ENCODE results near the gene TECPR2. TPM values are rescaled to one million over a fixed set of nuclear protein-coding genes. Genes with fewer than 3 reads are reported as not detected.

Gene TECPR2
- total RNA-seq, 2 donors from 2014 or later, result 4.6 to 4.9 TPM

GRCh38 chr14:102374264-102374663 is 11.5 kb downstream of the TECPR2 start:
- H3K36me3 Mint-ChIP-seq (ENCODE audit: low read depth), result peaks cover 12% of the 10 kb centered on the region
- H3K4me1 Mint-ChIP-seq, result peaks cover 14% of the 10 kb centered on the region
- no peak overlapping the region for H3K27ac Mint-ChIP-seq
- no peaks in the 10 kb centered on the region for H3K9me3 Mint-ChIP-seq
- H3K4me3 Mint-ChIP-seq, result no peak overlapping the region
- H3K27me3 Mint-ChIP-seq, result no peaks in the 10 kb centered on the region
- no peak for ATAC-seq (replicated peaks)

- H3K9me3 Mint-ChIP-seq, result no peaks in the 10 kb centered on the region
- H3K27me3 Mint-ChIP-seq, result no peaks in the 10 kb centered on the region
- H3K4me1 Mint-ChIP-seq, result peaks cover 14% of the 10 kb centered on the region
- H3K36me3 Mint-ChIP-seq (ENCODE audit: low read depth), result peaks cover 14% of the 10 kb centered on the region
- peak overlapping the region; percentile 21 for H3K27ac Mint-ChIP-seq
- peak; percentile 97 for ATAC-seq (replicated peaks)
- peak overlapping the region; percentile 35 for H3K4me3 Mint-ChIP-seq
Observed at GRCh38 chr14:102375119-102375518, 12.4 kb downstream of the TECPR2 start.

DNA sequence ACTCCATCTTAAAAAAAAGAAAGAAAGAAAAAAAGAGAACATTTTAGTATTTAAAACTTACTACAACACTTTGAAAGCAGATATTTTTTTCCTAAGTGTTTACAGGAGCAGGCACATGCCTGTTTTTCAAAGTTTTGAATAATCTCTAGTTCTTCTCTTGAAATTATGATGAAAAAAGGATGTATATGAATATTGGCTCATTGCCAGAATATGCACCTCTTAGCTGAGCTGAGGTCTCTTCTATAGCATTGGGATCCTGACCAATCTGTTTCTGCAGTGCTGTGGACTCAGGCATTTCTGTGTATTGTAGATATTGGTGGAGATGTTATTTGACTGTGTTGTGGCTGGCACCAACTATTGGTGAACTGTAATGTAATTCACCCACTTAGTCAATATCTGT is 15.0 kb downstream of the TECPR2 start:
- H3K4me1 Mint-ChIP-seq, result peaks cover 14% of the 10 kb centered on the region
- no peak overlapping the region for H3K27ac Mint-ChIP-seq
- peaks cover 18% of the 10 kb centered on the region for H3K36me3 Mint-ChIP-seq (ENCODE audit: low read depth)
- no peak for ATAC-seq (replicated peaks)
- no peaks in the 10 kb centered on the region for H3K9me3 Mint-ChIP-seq
- H3K27me3 Mint-ChIP-seq, result no peaks in the 10 kb centered on the region
- no peak overlapping the region for H3K4me3 Mint-ChIP-seq

GRCh38 chr14:102378830-102379229 is 16.1 kb downstream of the TECPR2 start:
- Mint-ChIP-seq H3K4me3 (no peak overlapping the region), H3K36me3 (ENCODE audit: low read depth) (peaks cover 18% of the 10 kb centered on the region), H3K9me3 (no peaks in the 10 kb centered on the region), H3K27me3 (no peaks in the 10 kb centered on the region), H3K4me1 (peaks cover 7% of the 10 kb centered on the region), H3K27ac (no peak overlapping the region)
- no peak for ATAC-seq (replicated peaks)

DNA sequence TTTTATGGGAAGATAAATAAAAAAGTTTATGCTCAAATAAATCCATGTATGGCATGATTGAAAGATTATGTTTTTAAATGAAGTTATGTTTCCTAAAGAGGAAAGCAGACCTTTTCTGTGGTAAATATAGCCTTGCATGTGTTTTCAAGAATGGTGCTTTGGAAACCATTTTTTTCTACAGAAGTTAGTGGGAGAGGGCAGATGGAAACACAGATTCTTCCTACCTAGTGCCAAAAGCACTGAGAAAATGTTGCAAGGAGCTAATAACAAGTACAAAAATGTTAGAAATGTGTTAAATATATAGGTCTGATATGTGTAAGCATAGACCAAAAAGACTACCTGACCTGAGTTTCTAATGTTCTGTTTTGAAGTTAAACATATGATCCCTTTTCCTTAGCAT is 24.3 kb downstream of the TECPR2 start:
- no peak overlapping the region for H3K27ac Mint-ChIP-seq
- peaks cover 2% of the 10 kb centered on the region for H3K36me3 Mint-ChIP-seq (ENCODE audit: low read depth)
- no peaks in the 10 kb centered on the region for H3K27me3 Mint-ChIP-seq
- H3K4me3 Mint-ChIP-seq, result no peak overlapping the region
- no peaks in the 10 kb centered on the region for H3K9me3 Mint-ChIP-seq
- peaks cover under 1% of the 10 kb centered on the region for H3K4me1 Mint-ChIP-seq
- no peak for ATAC-seq (replicated peaks)

DNA sequence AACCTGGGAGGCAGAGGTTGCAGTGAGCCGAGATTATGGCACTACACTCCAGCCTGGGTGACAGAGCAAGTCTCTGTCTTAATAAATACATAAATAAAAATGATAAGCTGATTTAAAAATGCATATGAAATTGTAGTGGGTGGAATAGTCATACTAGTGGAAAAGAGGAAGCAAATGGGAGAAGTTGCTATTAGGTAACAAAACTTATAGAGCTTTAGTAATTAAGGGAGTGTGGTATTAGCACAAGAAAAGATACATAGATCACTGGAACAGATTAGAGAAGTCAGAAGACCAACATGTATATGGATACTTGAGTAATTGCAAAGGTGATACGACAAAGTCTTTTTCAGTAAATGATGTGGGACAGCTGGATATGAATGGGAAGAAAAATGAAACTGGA is 26.5 kb downstream of the TECPR2 start:
- H3K27me3 Mint-ChIP-seq, result no peaks in the 10 kb centered on the region
- ATAC-seq (replicated peaks), result no peak
- no peak overlapping the region for H3K4me3 Mint-ChIP-seq
- H3K27ac Mint-ChIP-seq, result no peak overlapping the region
- no peaks in the 10 kb centered on the region for H3K9me3 Mint-ChIP-seq
- peaks cover 6% of the 10 kb centered on the region for H3K36me3 Mint-ChIP-seq (ENCODE audit: low read depth)
- H3K4me1 Mint-ChIP-seq, result peaks cover 5% of the 10 kb centered on the region

DNA sequence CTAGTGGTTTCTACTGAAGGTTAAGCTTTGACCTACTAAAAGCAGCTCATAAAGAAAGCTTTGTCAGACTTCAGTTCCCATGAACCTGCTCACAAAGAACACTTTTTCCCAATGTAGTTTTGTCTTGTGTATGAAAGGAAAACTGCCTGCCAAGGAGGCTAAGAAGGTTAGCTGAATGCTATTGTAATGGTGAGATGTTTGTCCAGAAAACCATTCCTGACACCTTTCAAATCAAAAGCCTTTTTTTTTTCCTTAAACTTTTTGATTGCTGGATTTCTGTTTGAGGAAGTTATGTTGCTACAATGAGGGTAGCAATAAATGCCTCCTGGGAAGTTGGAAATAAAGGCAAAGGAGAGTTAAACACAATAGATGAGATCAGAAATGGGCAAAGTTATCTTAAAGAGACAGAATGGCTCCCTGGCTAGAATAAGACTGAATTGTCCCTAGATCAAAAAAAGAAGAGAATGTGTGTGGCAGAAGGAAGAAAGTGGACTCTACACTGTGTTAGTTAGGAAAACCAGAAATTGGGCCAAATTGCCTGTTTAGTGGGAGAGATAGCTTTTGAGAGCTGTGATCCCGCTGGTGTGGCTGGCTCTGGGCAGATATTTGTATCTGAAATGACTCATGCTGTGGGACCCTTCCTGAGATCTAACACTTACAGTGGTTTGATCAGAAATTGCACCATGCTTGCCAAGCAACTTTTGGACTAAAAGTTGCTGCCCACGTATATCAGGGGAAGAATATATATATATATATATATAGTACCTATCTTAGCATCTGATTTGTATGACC is 27.5 kb downstream of the TECPR2 start:
- H3K27me3 Mint-ChIP-seq, result no peaks in the 10 kb centered on the region
- H3K27ac Mint-ChIP-seq, result no peak overlapping the region
- H3K9me3 Mint-ChIP-seq, result no peaks in the 10 kb centered on the region
- H3K4me1 Mint-ChIP-seq, result peaks cover 10% of the 10 kb centered on the region
- H3K4me3 Mint-ChIP-seq, result no peak overlapping the region
- peaks cover 6% of the 10 kb centered on the region for H3K36me3 Mint-ChIP-seq (ENCODE audit: low read depth)
- ATAC-seq (replicated peaks), result no peak

DNA sequence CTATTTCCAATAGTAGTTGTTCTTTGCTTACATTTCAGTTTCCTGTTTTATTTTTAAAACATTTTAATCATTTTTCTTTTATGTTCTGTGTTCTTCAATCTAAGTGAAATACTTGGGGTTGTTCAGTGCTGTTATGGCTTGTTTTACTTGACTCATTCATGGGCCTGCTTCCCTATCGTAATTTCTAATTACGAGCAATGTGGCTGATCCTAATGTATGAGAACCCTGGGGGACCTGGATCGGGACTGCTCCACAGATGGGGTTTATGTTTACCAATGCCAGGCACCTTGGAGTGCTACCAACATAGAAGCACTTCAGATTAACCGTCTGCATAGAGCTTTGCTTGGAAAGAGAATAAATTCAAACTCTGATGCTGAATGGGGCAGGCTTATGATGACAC is 29.8 kb downstream of the TECPR2 start:
- H3K4me3 Mint-ChIP-seq, result no peak overlapping the region
- no peak overlapping the region for H3K27ac Mint-ChIP-seq
- no peaks in the 10 kb centered on the region for H3K27me3 Mint-ChIP-seq
- no peaks in the 10 kb centered on the region for H3K9me3 Mint-ChIP-seq
- no peak for ATAC-seq (replicated peaks)
- H3K4me1 Mint-ChIP-seq, result peaks cover 10% of the 10 kb centered on the region
- peaks cover 6% of the 10 kb centered on the region for H3K36me3 Mint-ChIP-seq (ENCODE audit: low read depth)

GRCh38 chr14:102394717-102395375 is 32.1 kb downstream of the TECPR2 start:
- peaks cover 10% of the 10 kb centered on the region for H3K4me1 Mint-ChIP-seq
- no peaks in the 10 kb centered on the region for H3K27me3 Mint-ChIP-seq
- no peaks in the 10 kb centered on the region for H3K9me3 Mint-ChIP-seq
- H3K36me3 Mint-ChIP-seq (ENCODE audit: low read depth), result peaks cover 6% of the 10 kb centered on the region
- H3K27ac Mint-ChIP-seq, result peak overlapping the region; percentile 90
- ATAC-seq (replicated peaks), result peak; percentile 80
- peak overlapping the region; percentile 68 for H3K4me3 Mint-ChIP-seq

- Mint-ChIP-seq H3K4me1 (peaks cover 10% of the 10 kb centered on the region), H3K9me3 (no peaks in the 10 kb centered on the region), H3K27ac (no peak overlapping the region), H3K4me3 (no peak overlapping the region), H3K27me3 (no peaks in the 10 kb centered on the region), H3K36me3 (ENCODE audit: low read depth) (peaks cover 6% of the 10 kb centered on the region)
- no peak for ATAC-seq (replicated peaks)
Observed at GRCh38 chr14:102396521-102396920, 33.8 kb downstream of the TECPR2 start.

DNA sequence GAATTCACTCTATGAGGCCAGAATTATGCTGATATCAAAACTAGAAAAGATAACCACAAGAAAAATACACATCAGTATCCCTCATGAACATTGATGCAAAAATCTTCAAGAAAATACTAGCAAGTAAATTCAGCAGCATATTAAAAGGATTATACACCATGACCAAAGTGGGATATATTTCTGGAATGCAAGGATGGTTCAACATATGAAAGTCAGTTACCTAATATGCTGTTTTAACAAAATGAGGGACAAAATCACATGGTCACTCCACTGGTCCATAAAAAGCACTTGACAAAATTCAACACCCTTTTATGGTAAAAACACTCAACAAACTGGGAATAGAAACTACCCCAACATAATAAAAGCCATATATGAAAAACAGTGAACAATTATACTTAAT is 40.3 kb downstream of the TECPR2 start:
- ATAC-seq (replicated peaks), result no peak
- H3K27me3 Mint-ChIP-seq, result no peaks in the 10 kb centered on the region
- H3K27ac Mint-ChIP-seq, result no peak overlapping the region
- H3K4me1 Mint-ChIP-seq, result no peaks in the 10 kb centered on the region
- H3K9me3 Mint-ChIP-seq, result peaks cover 8% of the 10 kb centered on the region
- H3K36me3 Mint-ChIP-seq (ENCODE audit: low read depth), result peaks cover under 1% of the 10 kb centered on the region
- H3K4me3 Mint-ChIP-seq, result no peak overlapping the region

- Mint-ChIP-seq H3K27me3 (no peaks in the 10 kb centered on the region), H3K27ac (no peak overlapping the region), H3K9me3 (peaks cover 8% of the 10 kb centered on the region)
Observed at GRCh38 chr14:102407258-102407657, 44.5 kb downstream of the TECPR2 start.

GRCh38 chr14:102408724-102409123 is 46.0 kb downstream of the TECPR2 start:
- peak overlapping the region; percentile 55 for H3K27ac Mint-ChIP-seq
- H3K4me1 Mint-ChIP-seq, result peaks cover 5% of the 10 kb centered on the region
- no peak overlapping the region for H3K4me3 Mint-ChIP-seq
- no peak for ATAC-seq (replicated peaks)
- peaks cover 13% of the 10 kb centered on the region for H3K36me3 Mint-ChIP-seq (ENCODE audit: low read depth)
- H3K9me3 Mint-ChIP-seq, result no peaks in the 10 kb centered on the region
- no peaks in the 10 kb centered on the region for H3K27me3 Mint-ChIP-seq

More at GRCh38 chr14:102407258-102407657, 44.5 kb downstream of the TECPR2 start:
- Mint-ChIP-seq H3K4me1 (peaks cover 5% of the 10 kb centered on the region), H3K4me3 (no peak overlapping the region), H3K36me3 (ENCODE audit: low read depth) (peaks cover 13% of the 10 kb centered on the region)
- ATAC-seq (replicated peaks), result no peak

DNA sequence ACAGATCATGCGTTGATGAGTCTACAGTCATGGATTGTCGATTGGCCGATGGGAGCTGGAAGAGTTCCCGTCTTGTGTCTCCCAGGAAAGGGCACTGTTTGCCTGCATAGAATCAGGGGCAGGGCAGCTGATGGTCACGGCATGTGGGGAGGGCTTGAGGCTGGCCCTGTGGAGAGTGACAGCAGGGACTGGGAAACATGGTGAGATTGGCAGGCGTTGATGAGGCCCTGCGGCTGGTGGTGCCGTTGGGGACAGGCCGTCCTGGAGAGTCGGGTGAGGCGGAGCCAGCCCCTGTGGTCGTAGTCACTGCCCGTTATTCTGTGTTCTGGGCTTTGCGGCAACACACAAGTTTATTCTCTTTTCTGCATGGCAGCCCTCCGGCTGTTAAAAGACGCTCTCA is 52.9 kb downstream of the TECPR2 start:
- H3K27ac Mint-ChIP-seq, result peak overlapping the region; percentile 13
- H3K9me3 Mint-ChIP-seq, result no peaks in the 10 kb centered on the region
- H3K4me3 Mint-ChIP-seq, result no peak overlapping the region
- no peak for ATAC-seq (replicated peaks)
- H3K4me1 Mint-ChIP-seq, result no peaks in the 10 kb centered on the region
- H3K36me3 Mint-ChIP-seq (ENCODE audit: low read depth), result no peaks in the 10 kb centered on the region
- H3K27me3 Mint-ChIP-seq, result no peaks in the 10 kb centered on the region

- no peaks in the 10 kb centered on the region for H3K9me3 Mint-ChIP-seq
- no peak overlapping the region for H3K27ac Mint-ChIP-seq
- H3K4me1 Mint-ChIP-seq, result no peaks in the 10 kb centered on the region
- no peak for ATAC-seq (replicated peaks)
- no peak overlapping the region for H3K4me3 Mint-ChIP-seq
- no peaks in the 10 kb centered on the region for H3K36me3 Mint-ChIP-seq (ENCODE audit: low read depth)
- H3K27me3 Mint-ChIP-seq, result no peaks in the 10 kb centered on the region
Observed at GRCh38 chr14:102417001-102417431, 54.3 kb downstream of the TECPR2 start.
